ENCODE measurements around the gene FUCA2.

DNA sequence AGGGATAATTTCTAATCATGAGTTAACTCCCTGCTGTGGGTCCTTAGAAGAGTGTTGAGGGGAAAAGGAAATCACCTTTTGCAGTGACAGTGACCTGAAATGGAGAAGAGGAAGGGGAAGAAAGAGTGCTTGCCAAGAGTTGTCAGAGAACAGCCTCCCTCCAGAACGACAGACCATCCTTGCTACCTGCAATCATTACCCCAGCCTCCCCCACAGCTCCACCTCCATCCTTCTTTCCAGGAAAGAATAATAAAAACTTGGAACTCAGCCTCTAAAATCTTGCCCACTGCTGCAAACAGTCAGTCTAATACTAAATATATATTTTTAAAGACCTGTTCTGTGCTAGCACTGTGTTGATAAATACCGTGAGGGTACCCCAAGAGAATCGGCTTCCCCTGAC, 28.7 kb upstream of the FUCA2 start:
- TF ChIP-seq SP2 (IDR thresholded peaks at IDR 0.05; ENCODE audit: low read length) (no peak), CEBPB (IDR thresholded peaks at IDR 0.05; ENCODE audit: low read depth, low read length) (no peak), TAF1 (IDR thresholded peaks at IDR 0.05; ENCODE audit: low read depth, low read length) (no peak)

All from H1 (cell line).